Measurements from ENCODE around the gene TRIM38. TPM values are rescaled to one million over a fixed set of nuclear protein-coding genes. Genes with fewer than 3 reads are reported as not detected.

TRIM38 gene
- total RNA-seq, result 8.1 and 15.3 TPM in 2 replicates

DNA sequence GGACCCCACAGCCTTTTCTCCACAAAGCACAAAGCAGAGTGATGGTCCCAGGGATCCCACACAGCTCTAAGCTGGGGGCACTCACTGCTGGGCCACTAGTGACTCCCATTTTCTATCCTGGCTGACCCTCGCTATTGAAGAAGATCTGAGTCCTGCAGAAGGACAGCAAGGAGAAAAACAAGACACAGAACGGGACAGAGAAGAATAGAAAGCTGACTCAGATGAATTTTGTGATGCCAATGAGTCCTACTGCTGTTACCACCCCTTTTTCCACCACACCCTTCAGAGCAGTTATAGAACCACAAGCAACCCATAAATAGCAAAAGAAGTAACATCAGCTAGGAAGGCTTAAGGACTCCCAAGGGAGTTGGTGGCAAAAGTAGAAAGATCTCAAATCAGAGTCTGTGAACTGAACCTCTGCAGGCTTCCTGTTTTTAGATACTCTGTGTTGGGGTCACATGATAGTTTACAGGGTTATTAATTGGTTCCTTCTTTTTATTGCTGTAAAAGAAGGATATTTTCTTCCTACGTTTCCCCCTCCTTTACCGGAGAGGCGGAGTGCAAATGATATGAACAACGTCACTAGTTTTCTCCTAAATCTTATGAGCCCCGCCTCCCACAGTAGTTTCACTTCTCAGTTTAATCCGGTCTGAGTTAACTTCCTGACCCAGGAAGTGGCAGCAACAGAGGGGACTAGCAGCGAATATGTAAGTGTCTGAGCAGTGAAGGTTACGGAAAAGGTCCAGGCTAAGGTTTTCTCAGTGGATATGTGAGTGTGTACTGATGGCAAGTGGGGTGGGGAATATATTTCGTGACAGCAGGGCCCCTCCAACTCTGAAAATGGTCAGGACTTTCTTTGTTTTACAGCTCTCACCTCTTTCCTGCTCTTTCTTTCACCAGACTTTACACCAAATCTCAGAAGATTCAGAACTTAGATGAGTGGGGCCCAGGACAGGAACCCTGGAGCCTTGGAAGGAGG is at the start of gene TRIM38:
TRIM38 (plus strand) TSS at position 654 of the 979 bp plus-strand sequence. CDS start 3,721 bp downstream, outside the sequence.

GRCh38 chr6:25930532-25931410 is 31.8 kb upstream of the TRIM38 start, which contains the start of gene SLC17A2:
SLC17A2 (minus strand) TSS chr6:25930691; CDS start chr6:25925796, 4,895 bp downstream.

Other genes with a start within 250 kb of the TRIM38 start
- gene SLC17A4, start 208.1 kb upstream of the TRIM38 start, total RNA-seq, result not detected in 2 replicates
- not detected in 2 replicates for gene SLC17A1, start 130.8 kb upstream of the TRIM38 start, total RNA-seq
- not detected in 2 replicates for gene SLC17A3, start 88.6 kb upstream of the TRIM38 start, total RNA-seq
- not detected in 2 replicates for gene SLC17A2, start 32.1 kb upstream of the TRIM38 start, total RNA-seq
- 3.2 and 10.3 TPM in 2 replicates for gene HFE, start 124.6 kb downstream of the TRIM38 start, total RNA-seq